HepG2 (cell line): ENCODE data around the gene MED12L. TPM values are rescaled to one million over a fixed set of nuclear protein-coding genes. Genes with fewer than 3 reads are reported as not detected.

Experiments
- ATAC-seq: fragments of 200-7000 bp; cut with Tn5 transposase; 3 replicates; pipeline ENCODE4 v1.9.1; 2020; ENCODE audit warnings: mild to moderate bottlenecking, moderate library complexity
- BruUV-seq: library from RNA; stranded (reverse); fragments of 400-500 nt; replicated peaks from 2 replicates; lab custom pipeline; 2021; lab: Mats Ljungman, UMichigan
- CTCF ChIA-PET: fragments of 300-600 bp; formaldehyde crosslinking; extraction: SDS; loops from one replicate; lab custom pipeline; 2021; ENCODE audit warnings: low total read pairs, inconsistent platforms, low intra/inter-chr PET ratio; lab: Yijun Ruan, JAX
- POLR2A ChIA-PET: fragments of 350-600 bp; sonication (Branson Sonifier 250); formaldehyde crosslinking; loops from one replicate; lab custom pipeline; 2020; ENCODE audit warnings: antibody characterized with exemption, inconsistent platforms; lab: Yijun Ruan, JAX
- DNase-seq: peaks from one replicate; pipeline ENCODE4 v3.0.0-alpha.2; 2015; ENCODE audit warnings: low spot score
- FAIRE-seq: peaks from 3 replicates; lab custom pipeline; 2011; peaks lifted over from hg19 to GRCh38; lab: Jason Lieb, UNC
- H2AFZ ChIP-seq: one replicate; pipeline ENCODE4 v1.6.1; 2011; ENCODE audit warnings: low read length, inconsistent platforms
- H3K27ac ChIP-seq: fragments of 300-600 bp; 3 replicates; pipeline ENCODE4 v1.8.0; 2011; ENCODE audit warnings: mixed run types, mild to moderate bottlenecking, mixed read lengths, low read length, inconsistent platforms; ENCODE audit not compliant: insufficient read depth; ENCODE audit errors: extremely low read length
- H3K27me3 ChIP-seq, 2 experiments: fragments of 200-600 bp in 1 of 2; 2 replicates in 1 of 2; 3 replicates in 1 of 2; pipeline versions ENCODE4 v1.6.0 to v1.8.0; 2011; ENCODE audit warnings: low read length in 2 of 2, mild to moderate bottlenecking in 2 of 2, moderate library complexity in 2 of 2, inconsistent platforms in 1 of 2; ENCODE audit not compliant: insufficient read depth in 2 of 2, control insufficient read depth in 1 of 2
- H3K36me3 ChIP-seq, 2 experiments: fragments of 200-600 bp in 1 of 2; replicated peaks in 1 of 2; 2 replicates in 1 of 2; 3 replicates in 1 of 2; pipeline versions ENCODE4 v1.5.1 to v1.8.0; 2011; ENCODE audit warnings: low read length in 2 of 2, inconsistent platforms in 1 of 2; ENCODE audit not compliant: insufficient read depth in 2 of 2, control insufficient read depth in 1 of 2
- H3K4me1 ChIP-seq: 2 replicates; pipeline ENCODE4 v1.5.1; 2012; ENCODE audit warnings: low read length, inconsistent platforms; ENCODE audit not compliant: insufficient read depth
- H3K4me2 ChIP-seq: 2 replicates; pipeline ENCODE4 v1.6.0; 2011; ENCODE audit warnings: low read depth, low read length, inconsistent platforms
- H3K4me3 ChIP-seq, 3 experiments: fragments of 200-600 bp in 1 of 3; sonication (generic), shearing (Covaris generic) in 1 of 3; replicated peaks in 1 of 3; 2 replicates each; pipeline ENCODE4 v1.5.1; 2011 to 2016; ENCODE audit warnings: low read length in 3 of 3, inconsistent platforms in 2 of 3, low read depth in 2 of 3, mild to moderate bottlenecking in 2 of 3, control low read depth in 1 of 3, mixed read lengths in 1 of 3; ENCODE audit not compliant: insufficient read depth in 1 of 3
- H3K79me2 ChIP-seq: one replicate; pipeline ENCODE4 v1.6.1; 2011; ENCODE audit warnings: low read length, inconsistent platforms; ENCODE audit not compliant: insufficient read depth
- H3K9ac ChIP-seq: 2 replicates; pipeline ENCODE4 v1.6.0; 2011; ENCODE audit warnings: mild to moderate bottlenecking, low read depth, low read length, inconsistent platforms; ENCODE audit not compliant: insufficient read depth
- H3K9me3 ChIP-seq: 2 replicates; pipeline ENCODE4 v1.5.1; 2012; ENCODE audit warnings: mild to moderate bottlenecking, low read length
- H4K20me1 ChIP-seq: 2 replicates; pipeline ENCODE4 v1.6.0; 2011; ENCODE audit warnings: inconsistent platforms, mild to moderate bottlenecking, low read length, moderate library complexity; ENCODE audit not compliant: insufficient read depth
- ERF ChIP-seq: IDR thresholded peaks from 2 replicates; pipeline ENCODE4 v1.6.1; 2018; ENCODE audit warnings: missing biosample characterization, missing genetic modification reagents
- GABPA ChIP-seq, 2 experiments: IDR thresholded peaks; 2 replicates each; pipeline ENCODE4 v1.6.1; 2011 to 2016; ENCODE audit warnings: low read depth in 2 of 2, low read length in 1 of 2, missing biosample characterization in 1 of 2, missing genetic modification characterization in 1 of 2
- GATAD1 ChIP-seq: IDR thresholded peaks from 2 replicates; pipeline ENCODE4 v1.6.1; 2016; ENCODE audit warnings: missing genetic modification reagents, missing compliant biosample characterization
- KDM1A ChIP-seq: IDR thresholded peaks from 2 replicates; pipeline ENCODE4 v1.6.1; 2016; ENCODE audit warnings: missing compliant biosample characterization
- MAZ ChIP-seq, 2 experiments: sonication (generic) in 1 of 2; formaldehyde crosslinking in 1 of 2; IDR thresholded peaks; 2 replicates each; pipeline versions ENCODE4 v1.5.0 to v1.6.1; 2012 to 2020; ENCODE audit warnings: low read depth in 2 of 2, mild to moderate bottlenecking in 2 of 2, borderline replicate concordance in 1 of 2, improper control_type of control experiment in 1 of 2, low read length in 1 of 2, missing genetic modification reagents in 1 of 2, moderate library complexity in 1 of 2
- MEIS2 ChIP-seq: sonication (generic); formaldehyde crosslinking; IDR thresholded peaks from 2 replicates; pipeline ENCODE4 v1.9.0; 2021; ENCODE audit warnings: mild to moderate bottlenecking, missing genetic modification reagents
- NFIC ChIP-seq: IDR thresholded peaks from 2 replicates; pipeline ENCODE4 v1.6.1; 2012; ENCODE audit warnings: mild to moderate bottlenecking, low read length, inconsistent platforms
- NFRKB ChIP-seq: fragments of 450-650 bp; IDR thresholded peaks from 2 replicates; pipeline ENCODE4 v1.6.1; 2017
- PHF21A ChIP-seq: sonication (generic); formaldehyde crosslinking; IDR thresholded peaks from 2 replicates; pipeline ENCODE4 v1.5.0; 2020; ENCODE audit warnings: mild to moderate bottlenecking, missing genetic modification reagents
- TEAD3 ChIP-seq: optimal IDR thresholded peaks from 2 replicates; pipeline ENCODE3; 2016; ENCODE audit warnings: borderline replicate concordance
- ZBTB20 ChIP-seq: sonication (generic); formaldehyde crosslinking; IDR thresholded peaks from 2 replicates; pipeline ENCODE4 v1.8.1; 2023; ENCODE audit warnings: missing genetic modification reagents, low read depth, mild to moderate bottlenecking, borderline replicate concordance
- ZFP62 ChIP-seq: sonication (generic); formaldehyde crosslinking; IDR thresholded peaks from 2 replicates; pipeline ENCODE4 v1.4.0; 2020; ENCODE audit warnings: missing genetic modification reagents
- ZNF234 ChIP-seq: sonication (generic); formaldehyde crosslinking; conservative IDR thresholded peaks from 2 replicates; pipeline ENCODE4 v1.5.1; 2020; ENCODE audit warnings: mild to moderate bottlenecking, missing genetic modification reagents
- ZNF446 ChIP-seq: sonication (generic); formaldehyde crosslinking; IDR thresholded peaks from 2 replicates; pipeline ENCODE4 v1.5.0; 2020; ENCODE audit warnings: mild to moderate bottlenecking, missing genetic modification reagents
- ZNF543 ChIP-seq: sonication (generic); formaldehyde crosslinking; IDR thresholded peaks from 2 replicates; pipeline ENCODE4 v1.4.0; 2020; ENCODE audit warnings: mild to moderate bottlenecking, missing genetic modification reagents
- ZNF883 ChIP-seq: sonication (generic); formaldehyde crosslinking; IDR thresholded peaks from 2 replicates; pipeline ENCODE4 v1.5.1; 2020; ENCODE audit warnings: mild to moderate bottlenecking, missing genetic modification reagents; ENCODE audit errors: not compliant biosample characterization
- WGBS: methylation state at CpG from one replicate; pipeline ENCODE4 v1.1.6; 2017; ENCODE audit warnings: low lambda C conversion rate; 5-methylcytosine and 5-hydroxymethylcytosine counted together
- in situ Hi-C: cut with HindIII; loops from 2 replicates; pipeline ENCODE4 v1.10.0; 2017; ENCODE audit warnings: low pct_unique_long_range_greater_than_20kb; ENCODE audit not compliant: extremely low pct_ligation_motif_present
- intact Hi-C: fragments of 100-400 bp; cut with micrococcal nuclease; formaldehyde crosslinking; loops from one replicate; pipeline ENCODE4 v1.10.0; 2022; ENCODE audit not compliant: unreplicated experiment
- polyA plus RNA-seq, 8 experiments: library from polyadenylated mRNA; depleted of rRNA in 3 of 8; stranded (reverse) in 7 of 8; unstranded in 1 of 8; fragments of >200 nt; fragmentation: Illumina TruSeq in 4 of 8; extraction: Trizol in 4 of 8; gene quantifications; 2 replicates each; pipeline versions ENCODE4 v1.2.1 to v1.2.3, GENCODE V29; 2011 to 2016; ENCODE audit warnings: low read depth in 4 of 8, missing spikeins in 1 of 8, mixed read lengths in 1 of 8; ENCODE audit not compliant: insufficient read depth in 1 of 8
- total RNA-seq, 5 experiments: library from RNA; depleted of rRNA; stranded (reverse); fragments of >200 nt; fragmentation: Illumina TruSeq; extraction: Trizol; gene quantifications; 2 replicates each; pipeline ENCODE4 v1.2.3, GENCODE V29; 2016; ENCODE audit warnings: low read depth in 1 of 5
- TF ChIP-seq, protein P1 (sequence below): sonication (generic); formaldehyde crosslinking; IDR thresholded peaks from 2 replicates; pipeline ENCODE4 v1.4.0; 2020; ENCODE audit warnings: missing genetic modification reagents

MED12L gene
- total and polyA plus RNA-seq, 2 of the 13 experiments (the other 11 are each of a cell fraction or from before 2014, with no cell fraction given) = 0.07 to 0.64 TPM

DNA sequence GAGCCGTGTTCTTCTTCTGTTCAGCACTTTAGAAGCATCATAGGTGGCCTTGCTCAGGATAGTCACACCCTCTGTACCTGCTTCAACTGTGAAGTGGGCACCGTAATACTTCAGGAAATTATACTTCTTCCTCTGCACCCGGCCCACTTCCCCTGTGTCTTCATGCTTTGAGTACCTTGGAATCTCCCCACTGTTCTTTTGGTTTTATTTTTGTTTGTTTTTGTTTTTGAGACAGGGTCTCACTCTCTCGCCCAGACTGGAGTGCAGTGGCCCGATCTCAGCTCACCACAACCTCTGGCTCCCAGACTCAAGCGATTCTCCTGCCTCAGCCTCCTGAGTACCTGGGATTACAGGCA is 191.2 kb downstream of the MED12L start (continued):
- TF ChIP-seq, protein P1, sequence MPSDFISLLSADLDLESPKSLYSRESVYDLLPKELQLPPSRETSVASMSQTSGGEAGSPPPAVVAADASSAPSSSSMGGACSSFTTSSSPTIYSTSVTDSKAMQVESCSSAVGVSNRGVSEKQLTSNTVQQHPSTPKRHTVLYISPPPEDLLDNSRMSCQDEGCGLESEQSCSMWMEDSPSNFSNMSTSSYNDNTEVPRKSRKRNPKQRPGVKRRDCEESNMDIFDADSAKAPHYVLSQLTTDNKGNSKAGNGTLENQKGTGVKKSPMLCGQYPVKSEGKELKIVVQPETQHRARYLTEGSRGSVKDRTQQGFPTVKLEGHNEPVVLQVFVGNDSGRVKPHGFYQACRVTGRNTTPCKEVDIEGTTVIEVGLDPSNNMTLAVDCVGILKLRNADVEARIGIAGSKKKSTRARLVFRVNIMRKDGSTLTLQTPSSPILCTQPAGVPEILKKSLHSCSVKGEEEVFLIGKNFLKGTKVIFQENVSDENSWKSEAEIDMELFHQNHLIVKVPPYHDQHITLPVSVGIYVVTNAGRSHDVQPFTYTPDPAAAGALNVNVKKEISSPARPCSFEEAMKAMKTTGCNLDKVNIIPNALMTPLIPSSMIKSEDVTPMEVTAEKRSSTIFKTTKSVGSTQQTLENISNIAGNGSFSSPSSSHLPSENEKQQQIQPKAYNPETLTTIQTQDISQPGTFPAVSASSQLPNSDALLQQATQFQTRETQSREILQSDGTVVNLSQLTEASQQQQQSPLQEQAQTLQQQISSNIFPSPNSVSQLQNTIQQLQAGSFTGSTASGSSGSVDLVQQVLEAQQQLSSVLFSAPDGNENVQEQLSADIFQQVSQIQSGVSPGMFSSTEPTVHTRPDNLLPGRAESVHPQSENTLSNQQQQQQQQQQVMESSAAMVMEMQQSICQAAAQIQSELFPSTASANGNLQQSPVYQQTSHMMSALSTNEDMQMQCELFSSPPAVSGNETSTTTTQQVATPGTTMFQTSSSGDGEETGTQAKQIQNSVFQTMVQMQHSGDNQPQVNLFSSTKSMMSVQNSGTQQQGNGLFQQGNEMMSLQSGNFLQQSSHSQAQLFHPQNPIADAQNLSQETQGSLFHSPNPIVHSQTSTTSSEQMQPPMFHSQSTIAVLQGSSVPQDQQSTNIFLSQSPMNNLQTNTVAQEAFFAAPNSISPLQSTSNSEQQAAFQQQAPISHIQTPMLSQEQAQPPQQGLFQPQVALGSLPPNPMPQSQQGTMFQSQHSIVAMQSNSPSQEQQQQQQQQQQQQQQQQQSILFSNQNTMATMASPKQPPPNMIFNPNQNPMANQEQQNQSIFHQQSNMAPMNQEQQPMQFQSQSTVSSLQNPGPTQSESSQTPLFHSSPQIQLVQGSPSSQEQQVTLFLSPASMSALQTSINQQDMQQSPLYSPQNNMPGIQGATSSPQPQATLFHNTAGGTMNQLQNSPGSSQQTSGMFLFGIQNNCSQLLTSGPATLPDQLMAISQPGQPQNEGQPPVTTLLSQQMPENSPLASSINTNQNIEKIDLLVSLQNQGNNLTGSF = no peak

DNA sequence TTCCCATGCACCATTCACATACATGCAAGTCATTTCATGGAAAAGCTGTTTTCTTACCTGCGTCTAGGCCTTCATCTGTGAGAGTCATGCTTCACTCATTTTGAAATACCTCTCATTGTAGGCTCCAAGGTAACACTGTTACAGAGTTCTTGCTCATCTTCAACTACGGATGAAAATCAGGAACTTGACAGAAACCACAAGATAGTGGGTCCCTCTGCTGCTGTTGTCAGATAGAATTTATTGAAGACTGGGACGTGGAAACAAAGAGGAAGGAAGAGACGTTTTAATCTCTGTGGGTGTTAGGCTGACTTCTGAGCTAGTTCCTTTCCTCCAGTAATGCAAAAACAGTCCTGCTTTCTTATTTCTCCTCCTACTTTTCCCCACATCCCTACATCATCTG is 192.8 kb downstream of the MED12L start, which contains the start of gene P2RY14:
Gene P2RY14, minus strand, starts transcription at position 313 of the 400 bp plus-strand sequence. CDS start 64,226 bp downstream, outside the sequence.
- no TSS peak for BruUV-seq
- ChIA-PET CTCF (no interaction called here), POLR2A (no interaction called here)
- Histone ChIP-seq H3K4me3 (no peak within 1 kb of the TSS), H2AFZ (no peak within 1 kb of the TSS), H3K27ac (no peak within 1 kb of the TSS), H3K4me1 (peaks cover 3% of the 10 kb centered on the region), H3K9me3 (no peaks in the 10 kb centered on the region), H3K36me3 (no peaks in the 10 kb centered on the region), H3K4me2 (no peak within 1 kb of the TSS), H3K79me2 (no peaks in the 10 kb centered on the region), H3K27me3 (no peaks in the 10 kb centered on the region), H4K20me1 (no peaks in the 10 kb centered on the region), H3K9ac (no peak within 1 kb of the TSS)
- WGBS = 49% methylated on average over 4 of the region's 4 CpGs
- ATAC-seq = no peak
- FAIRE-seq = no peak
- intact Hi-C loops = no loop called here
- DNase-seq = no peak
- TF ChIP-seq GABPA (IDR thresholded peaks at IDR 0.05; ENCODE audit: low read depth, low read length) (no peak), GABPA (CRISPR knock-in tag; IDR thresholded peaks at IDR 0.05; ENCODE audit: low read depth) (no peak), ZBTB20 (CRISPR knock-in tag) (no peak), MAZ (IDR thresholded peaks at IDR 0.05; ENCODE audit: borderline replicate concordance, low read depth, low read length) (no peak), MAZ (CRISPR knock-in tag; IDR thresholded peaks at IDR 0.05; ENCODE audit: low read depth) (no peak), NFRKB (no peak), KDM1A (no peak), MEIS2 (CRISPR knock-in tag) (no peak), TEAD3 (CRISPR knock-in tag) (no peak), ZNF234 (CRISPR knock-in tag) (no peak), NFIC (no peak), ZNF446 (no peak), ZNF883 (CRISPR knock-in tag) (no peak), PHF21A (no peak), GATAD1 (no peak), ZNF543 (no peak), ERF (CRISPR knock-in tag) (no peak), ZFP62 (CRISPR knock-in tag) (no peak)
- in situ Hi-C loops = no loop called here
